Peyer's patch (tissue), 4 donors: ENCODE data around the gene MGAT5. TPM values are rescaled to one million over a fixed set of nuclear protein-coding genes. Genes with fewer than 3 reads are reported as not detected.

Experiments used
- DNase-seq, 3 donors: peaks; one replicate each; pipeline ENCODE4 v3.0.0-alpha.2; 2017 to 2019
- H3K27ac ChIP-seq, 4 donors: fragments of 200-600 bp; sonication (generic); one replicate each; pipeline ENCODE4 v1.5.1; 2016 to 2019
- H3K27me3 ChIP-seq, 2 donors: fragments of 200-600 bp; sonication (generic); one replicate each; pipeline ENCODE4 v1.5.1; 2019
- H3K36me3 ChIP-seq, 3 donors: fragments of 200-600 bp; sonication (generic); one replicate each; pipeline ENCODE4 v1.5.1; 2016 to 2019
- H3K4me1 ChIP-seq, 4 donors: fragments of 200-600 bp; sonication (generic); one replicate each; pipeline ENCODE4 v1.5.1; 2016 to 2019
- H3K4me3 ChIP-seq, 4 donors: fragments of 200-600 bp; sonication (generic); 1 replicate in 3 of 4; 2 replicates in 1 of 4; pipeline ENCODE4 v1.5.1; 2016 to 2019; ENCODE audit warnings: mild to moderate bottlenecking in 1 of 4
- H3K9me3 ChIP-seq, 4 donors: fragments of 200-600 bp; sonication (generic); one replicate each; pipeline ENCODE4 v1.5.1; 2016 to 2019; ENCODE audit warnings: mild to moderate bottlenecking in 1 of 4
- POLR2A ChIP-seq, 2 donors: fragments of 450-650 bp; IDR thresholded peaks; one replicate each; pipeline ENCODE4 v1.5.1; 2017; ENCODE audit warnings: antibody characterized with exemption in 2 of 2, mild to moderate bottlenecking in 2 of 2, moderate library complexity in 2 of 2
- total RNA-seq, 4 donors: library from RNA; depleted of rRNA; stranded (reverse); fragments of >200 nt; gene quantifications; one replicate each; pipeline ENCODE4 v1.1.0, GENCODE V29; 2016
- TF ChIP-seq, protein P1 (sequence below), 6 experiments: fragments of 450-650 bp in 4 of 6; fragments of 200-600 bp in 2 of 6; sonication (generic) in 1 of 6; IDR thresholded peaks; one replicate each; pipeline ENCODE4 v1.5.1; 2017 to 2019; ENCODE audit warnings: antibody characterized with exemption in 6 of 6, mild to moderate bottlenecking in 3 of 6, moderate library complexity in 1 of 6

The MGAT5 gene
- total RNA-seq, 4 donors from 2014 or later = 106 to 182 (median 117) TPM

DNA sequence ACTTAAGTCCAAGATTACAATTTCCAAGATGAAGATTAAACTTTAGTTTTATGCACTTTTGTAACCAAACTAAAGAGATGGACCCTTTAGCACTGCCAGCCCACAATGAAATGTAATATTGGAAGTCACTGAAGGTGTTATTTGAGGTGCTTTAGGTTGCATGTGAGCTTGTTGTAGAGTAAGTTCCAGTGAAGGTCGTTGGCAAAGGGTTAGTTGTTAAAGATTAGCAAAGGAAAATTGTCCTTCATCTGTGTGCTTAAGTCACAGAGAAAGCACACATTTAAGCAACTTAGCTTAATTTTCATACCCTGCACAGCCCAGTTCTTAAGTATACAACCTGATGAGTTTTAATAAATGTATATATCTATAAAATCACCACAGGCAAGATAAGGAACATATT is 46.7 kb downstream of the MGAT5 start:
- TF ChIP-seq POLR2A (IDR thresholded peaks at IDR 0.05) = no peak
- TF ChIP-seq, protein P1, sequence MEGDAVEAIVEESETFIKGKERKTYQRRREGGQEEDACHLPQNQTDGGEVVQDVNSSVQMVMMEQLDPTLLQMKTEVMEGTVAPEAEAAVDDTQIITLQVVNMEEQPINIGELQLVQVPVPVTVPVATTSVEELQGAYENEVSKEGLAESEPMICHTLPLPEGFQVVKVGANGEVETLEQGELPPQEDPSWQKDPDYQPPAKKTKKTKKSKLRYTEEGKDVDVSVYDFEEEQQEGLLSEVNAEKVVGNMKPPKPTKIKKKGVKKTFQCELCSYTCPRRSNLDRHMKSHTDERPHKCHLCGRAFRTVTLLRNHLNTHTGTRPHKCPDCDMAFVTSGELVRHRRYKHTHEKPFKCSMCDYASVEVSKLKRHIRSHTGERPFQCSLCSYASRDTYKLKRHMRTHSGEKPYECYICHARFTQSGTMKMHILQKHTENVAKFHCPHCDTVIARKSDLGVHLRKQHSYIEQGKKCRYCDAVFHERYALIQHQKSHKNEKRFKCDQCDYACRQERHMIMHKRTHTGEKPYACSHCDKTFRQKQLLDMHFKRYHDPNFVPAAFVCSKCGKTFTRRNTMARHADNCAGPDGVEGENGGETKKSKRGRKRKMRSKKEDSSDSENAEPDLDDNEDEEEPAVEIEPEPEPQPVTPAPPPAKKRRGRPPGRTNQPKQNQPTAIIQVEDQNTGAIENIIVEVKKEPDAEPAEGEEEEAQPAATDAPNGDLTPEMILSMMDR (IDR thresholded peaks at IDR 0.05) = no peak
- Histone ChIP-seq H3K9me3 (no peaks in the 10 kb centered on the region), H3K36me3 (no peaks in the 10 kb centered on the region), H3K4me1 (peaks cover 0 to 4% (median 1%) of the 10 kb centered on the region in 4 donors), H3K27ac (no peak overlapping the region), H3K4me3 (no peak overlapping the region), H3K27me3 (no peaks in the 10 kb centered on the region)
- DNase-seq = no peak

DNA sequence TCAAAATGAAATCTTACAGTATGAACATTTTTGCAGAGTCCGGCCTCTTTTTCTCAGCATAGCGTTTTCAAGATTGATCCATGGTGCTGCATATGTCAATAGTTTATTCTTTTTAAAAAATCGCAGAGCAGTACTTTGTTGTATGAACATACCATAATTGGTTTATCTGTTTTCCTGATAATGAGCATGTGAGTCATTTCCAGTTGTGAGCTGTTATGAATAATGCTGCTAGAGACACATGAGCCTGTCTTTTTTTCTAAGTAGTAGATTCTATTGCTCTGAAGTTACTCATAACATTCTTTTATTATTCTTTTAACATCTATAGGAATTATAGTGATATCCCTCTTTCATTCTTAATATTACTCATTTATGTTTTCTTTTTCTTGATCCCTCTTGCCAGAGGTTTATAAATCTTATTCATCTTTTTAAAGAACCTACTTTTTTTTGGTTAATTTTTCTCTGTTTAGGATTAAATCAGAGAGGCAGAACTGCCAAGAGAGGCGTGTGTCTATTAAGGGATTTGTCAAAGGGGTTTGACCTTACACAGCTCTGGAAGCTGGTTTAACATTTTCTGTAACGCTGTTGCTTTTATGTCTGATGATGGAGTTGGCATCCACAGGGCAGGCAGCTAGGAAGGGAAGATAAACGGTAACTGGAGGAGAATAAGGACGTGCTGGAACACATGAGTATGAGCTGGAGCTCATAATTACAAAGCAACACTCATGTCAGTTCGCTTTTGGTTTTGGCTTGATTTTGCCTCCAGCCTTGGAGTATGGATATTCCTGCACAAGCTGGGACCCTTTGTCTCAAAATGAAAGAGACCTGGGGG is 47.4 kb downstream of the MGAT5 start:
- Histone ChIP-seq H3K27ac (no peak overlapping the region), H3K27me3 (no peaks in the 10 kb centered on the region), H3K36me3 (no peaks in the 10 kb centered on the region), H3K4me1 (no peaks in the 10 kb centered on the region), H3K4me3 (no peak overlapping the region), H3K9me3 (no peaks in the 10 kb centered on the region)
- no peak for DNase-seq
- TF ChIP-seq, protein P1 (IDR thresholded peaks at IDR 0.05) = no peak
- no peak for TF ChIP-seq POLR2A (IDR thresholded peaks at IDR 0.05)

DNA sequence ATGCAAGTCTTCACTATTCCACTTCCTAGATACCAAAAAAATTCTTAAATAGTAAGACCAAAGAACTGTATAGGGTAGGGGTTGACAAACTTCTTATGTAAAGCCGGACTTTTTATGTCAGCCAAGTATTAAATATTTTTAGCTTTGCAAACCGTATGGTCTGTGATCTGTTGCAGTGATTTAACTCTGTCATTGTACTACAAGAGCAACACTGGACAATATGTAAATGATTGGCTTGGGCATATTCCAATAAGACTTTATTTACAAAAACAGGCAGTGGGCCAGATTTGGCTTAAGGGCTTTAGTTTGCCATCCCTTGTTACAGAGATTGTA is 48.0 kb downstream of the MGAT5 start:
- Histone ChIP-seq H3K9me3 (no peaks in the 10 kb centered on the region), H3K36me3 (no peaks in the 10 kb centered on the region), H3K4me3 (no peak overlapping the region), H3K4me1 (no peaks in the 10 kb centered on the region), H3K27ac (no peak overlapping the region), H3K27me3 (no peaks in the 10 kb centered on the region)
- DNase-seq = no peak
- TF ChIP-seq POLR2A (IDR thresholded peaks at IDR 0.05) = no peak
- TF ChIP-seq, protein P1 (IDR thresholded peaks at IDR 0.05) = no peak

DNA sequence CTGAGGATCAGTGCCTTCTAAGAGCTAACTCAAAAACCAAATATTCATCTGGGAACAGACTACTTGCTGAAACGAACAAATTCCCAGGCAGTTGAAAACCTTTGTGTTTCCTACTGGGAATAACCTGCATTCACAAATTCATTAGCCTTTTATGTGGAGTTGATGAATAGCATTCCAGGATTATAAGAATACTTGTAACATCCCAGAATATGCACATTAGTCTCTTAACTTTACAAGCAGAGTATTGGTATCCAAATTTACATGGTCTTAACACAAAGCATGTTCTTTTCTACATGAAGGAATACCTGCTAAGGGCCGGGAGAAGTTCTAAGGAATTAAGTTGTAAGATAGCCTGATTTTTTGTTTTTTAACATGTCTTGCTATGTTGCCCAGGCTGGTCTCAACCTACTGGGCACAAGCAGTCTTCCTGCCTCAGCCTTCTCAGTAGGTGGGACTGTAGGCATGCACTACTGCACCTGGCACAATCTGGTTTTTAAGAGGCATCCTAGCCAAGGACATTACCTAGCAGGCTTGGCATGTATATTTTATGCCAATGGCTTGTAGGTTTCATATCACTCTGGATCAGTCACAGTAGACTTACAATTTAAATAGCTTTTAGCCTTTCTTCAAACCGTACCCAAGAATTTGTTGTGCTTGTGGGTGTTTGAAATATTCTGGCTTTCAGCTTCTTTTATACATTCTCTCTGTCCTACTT is 50.7 kb downstream of the MGAT5 start:
- no peaks in the 10 kb centered on the region for H3K9me3 ChIP-seq
- no peak for DNase-seq
- H3K4me1 ChIP-seq = no peaks in the 10 kb centered on the region
- H3K36me3 ChIP-seq = no peaks in the 10 kb centered on the region
- peak overlapping the region in 2 of 4 donors; percentile 4 to 40 for H3K27ac ChIP-seq
- TF ChIP-seq, protein P1 (IDR thresholded peaks at IDR 0.05) = no peak
- no peak for TF ChIP-seq POLR2A (IDR thresholded peaks at IDR 0.05)
- no peak overlapping the region for H3K4me3 ChIP-seq
- H3K27me3 ChIP-seq = no peaks in the 10 kb centered on the region

DNA sequence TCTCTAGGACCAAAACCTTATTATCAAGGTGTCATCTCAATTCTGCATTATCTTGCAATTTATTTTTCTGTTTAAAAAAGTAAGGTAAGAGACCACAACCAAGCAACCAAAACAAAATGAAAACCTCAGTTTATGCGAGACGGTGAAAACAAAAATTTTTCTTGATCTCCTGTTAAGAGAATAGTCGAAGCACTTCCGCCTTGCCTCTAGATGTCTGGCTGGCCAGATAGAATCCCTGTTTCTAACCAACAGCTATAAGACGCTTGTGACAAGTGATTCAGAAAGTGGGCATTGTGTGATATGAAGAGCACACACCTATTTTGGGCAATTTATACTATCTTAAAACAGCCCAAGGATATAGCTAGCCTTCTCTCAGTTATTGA is 51.2 kb downstream of the MGAT5 start:
- Histone ChIP-seq H3K4me3 (no peak overlapping the region), H3K27me3 (no peaks in the 10 kb centered on the region), H3K27ac (no peak overlapping the region), H3K36me3 (no peaks in the 10 kb centered on the region), H3K9me3 (no peaks in the 10 kb centered on the region), H3K4me1 (no peaks in the 10 kb centered on the region)
- DNase-seq = no peak
- no peak for TF ChIP-seq POLR2A (IDR thresholded peaks at IDR 0.05)
- TF ChIP-seq, protein P1 (IDR thresholded peaks at IDR 0.05) = no peak
